Measurements from ENCODE around the gene PRDM16.

Gene PRDM16

GRCh38 chr1:3058263-3059030 is 10.6 kb upstream of the PRDM16 start:
- Histone ChIP-seq H3K4ac (ENCODE audit: low read depth in 1 of 2, low read length in 2 of 2) (no peak overlapping the region), H3K36me3 (ENCODE audit: control insufficient read depth in 1 of 2, insufficient read depth in 2 of 2, low read depth in 1 of 2, low read length in 2 of 2) (no peaks in the 10 kb centered on the region), H2BK12ac (ENCODE audit: low read length in 2 of 2) (no peak overlapping the region), H4K8ac (ENCODE audit: low read length) (no peak overlapping the region), H3K27me3 (ENCODE audit: control insufficient read depth in 1 of 2, insufficient read depth in 1 of 2, low read length in 2 of 2) (peaks cover 20 to 88% of the 10 kb centered on the region in 2 experiments), H3K9ac (ENCODE audit: low read length) (no peak overlapping the region), H2AFZ (ENCODE audit: low read depth, low read length) (no peak overlapping the region), H2AK5ac (ENCODE audit: low read length, severe bottlenecking) (no peak overlapping the region), H3K27ac (ENCODE audit: low read length, poor library complexity, severe bottlenecking) (no peak overlapping the region), H3K9me3 (ENCODE audit: control insufficient read depth, low read length) (no peaks in the 10 kb centered on the region), H3K79me1 (replicated peaks; ENCODE audit: low read length, poor library complexity, severe bottlenecking) (no peaks in the 10 kb centered on the region), H3K14ac (ENCODE audit: low read length in 2 of 2) (no peak overlapping the region), H4K91ac (ENCODE audit: low read length) (no peak overlapping the region), H3K4me1 (ENCODE audit: control insufficient read depth, insufficient read depth, low read depth, low read length) (no peaks in the 10 kb centered on the region), H3K4me2 (ENCODE audit: low read length, poor library complexity, severe bottlenecking) (no peak overlapping the region), H3K23ac (ENCODE audit: low read length in 2 of 2) (no peak overlapping the region), H2BK120ac (ENCODE audit: low read depth, low read length) (no peak overlapping the region), H2BK15ac (ENCODE audit: low read depth, poor library complexity, severe bottlenecking) (no peak overlapping the region), H2BK5ac (ENCODE audit: low read depth, low read length, poor library complexity, severe bottlenecking) (no peak overlapping the region), H3K18ac (ENCODE audit: low read depth in 1 of 2, low read length in 2 of 2) (no peak overlapping the region), H3K4me3 (ENCODE audit: insufficient read depth in 1 of 2, low read depth in 1 of 2, low read length in 2 of 2) (no peak overlapping the region)
- WGBS: 63% methylated on average over 10 of the region's 10 CpGs
- DNase-seq: no peak

- H3K27me3 ChIP-seq (ENCODE audit: control insufficient read depth in 1 of 2, insufficient read depth in 1 of 2, low read length in 2 of 2): peaks cover 37 to 91% of the 10 kb centered on the region in 2 experiments
- H3K18ac ChIP-seq (ENCODE audit: low read depth in 1 of 2, low read length in 2 of 2): no peak overlapping the region
- no peak overlapping the region for H2BK12ac ChIP-seq (ENCODE audit: low read length in 2 of 2)
- no peak overlapping the region for H4K8ac ChIP-seq (ENCODE audit: low read length)
- H3K9me3 ChIP-seq (ENCODE audit: control insufficient read depth, low read length): no peaks in the 10 kb centered on the region
- H3K23ac ChIP-seq (ENCODE audit: low read length in 2 of 2): no peak overlapping the region
- H4K91ac ChIP-seq (ENCODE audit: low read length): no peak overlapping the region
- H3K4me1 ChIP-seq (ENCODE audit: control insufficient read depth, insufficient read depth, low read depth, low read length): peaks cover 3% of the 10 kb centered on the region
- peaks cover 0 to 3% of the 10 kb centered on the region in 2 experiments for H3K36me3 ChIP-seq (ENCODE audit: control insufficient read depth in 1 of 2, insufficient read depth in 2 of 2, low read depth in 1 of 2, low read length in 2 of 2)
- DNase-seq: no peak
- H3K4me2 ChIP-seq (ENCODE audit: low read length, poor library complexity, severe bottlenecking): no peak overlapping the region
- no peak overlapping the region for H3K4me3 ChIP-seq (ENCODE audit: insufficient read depth in 1 of 2, low read depth in 1 of 2, low read length in 2 of 2)
- no peak overlapping the region for H3K14ac ChIP-seq (ENCODE audit: low read length in 2 of 2)
- H2BK120ac ChIP-seq (ENCODE audit: low read depth, low read length): no peak overlapping the region
- H3K4ac ChIP-seq (ENCODE audit: low read depth in 1 of 2, low read length in 2 of 2): no peak overlapping the region
- 61% methylated on average over 9 of the region's 9 CpGs for WGBS
- H2AK5ac ChIP-seq (ENCODE audit: low read length, severe bottlenecking): no peak overlapping the region
- H2BK5ac ChIP-seq (ENCODE audit: low read depth, low read length, poor library complexity, severe bottlenecking): no peak overlapping the region
- no peak overlapping the region for H3K27ac ChIP-seq (ENCODE audit: low read length, poor library complexity, severe bottlenecking)
- no peak overlapping the region for H2AFZ ChIP-seq (ENCODE audit: low read depth, low read length)
- no peaks in the 10 kb centered on the region for H3K79me1 ChIP-seq (replicated peaks; ENCODE audit: low read length, poor library complexity, severe bottlenecking)
- no peak overlapping the region for H3K9ac ChIP-seq (ENCODE audit: low read length)
- no peak overlapping the region for H2BK15ac ChIP-seq (ENCODE audit: low read depth, poor library complexity, severe bottlenecking)
These were observed 8.9 kb upstream of the PRDM16 start for GRCh38 chr1:3060127-3060526.

DNA sequence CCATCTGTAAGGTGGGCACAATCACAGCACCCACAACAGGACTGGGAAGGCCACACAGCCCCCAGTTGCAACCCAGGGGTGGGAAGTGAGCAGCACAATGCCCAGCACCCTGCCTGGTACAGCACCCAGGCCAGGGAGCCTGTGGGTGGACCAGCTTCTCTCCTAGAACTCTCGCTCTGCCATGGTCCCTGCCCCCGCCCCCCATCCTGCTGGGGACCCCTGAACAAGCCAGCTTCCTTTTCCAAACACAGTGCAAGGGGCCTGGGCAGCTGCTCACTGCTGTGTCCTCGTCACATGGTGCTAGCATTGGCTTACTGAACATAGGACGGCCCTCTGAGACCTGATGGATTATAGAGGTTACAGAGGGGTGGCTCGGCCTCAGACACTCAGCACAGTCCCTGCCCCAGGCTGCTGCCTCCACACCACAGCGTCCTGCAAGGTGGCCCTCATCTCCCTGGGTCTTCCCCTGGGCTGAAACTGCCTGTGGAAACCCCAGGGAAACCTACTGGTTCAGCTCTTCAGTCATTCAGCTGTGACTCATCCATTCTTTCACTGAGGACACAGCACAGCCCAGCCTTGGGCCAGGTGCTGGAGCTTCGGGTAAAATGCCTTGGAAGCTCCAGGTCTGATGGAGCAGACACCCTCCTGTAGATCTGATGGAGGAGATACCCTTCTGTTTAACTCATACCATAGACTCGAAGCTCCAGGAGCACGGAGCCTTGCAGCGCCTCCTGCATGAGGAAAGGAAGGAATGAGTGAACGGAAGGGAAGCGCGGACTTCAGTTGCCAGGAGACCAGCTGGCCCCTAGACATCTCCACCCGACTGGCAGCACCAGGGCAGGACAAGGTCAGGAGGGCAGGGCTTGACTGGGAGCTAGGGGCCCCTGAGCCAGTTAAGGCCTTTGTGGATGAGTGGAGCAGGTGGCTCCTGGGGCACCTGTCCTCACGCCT is 8.1 kb upstream of the PRDM16 start:
- no peak overlapping the region for H3K18ac ChIP-seq (ENCODE audit: low read depth in 1 of 2, low read length in 2 of 2)
- H4K8ac ChIP-seq (ENCODE audit: low read length): no peak overlapping the region
- H2BK15ac ChIP-seq (ENCODE audit: low read depth, poor library complexity, severe bottlenecking): no peak overlapping the region
- H2AK5ac ChIP-seq (ENCODE audit: low read length, severe bottlenecking): no peak overlapping the region
- no peak overlapping the region for H4K91ac ChIP-seq (ENCODE audit: low read length)
- H2BK120ac ChIP-seq (ENCODE audit: low read depth, low read length): no peak overlapping the region
- no peak overlapping the region for H3K9ac ChIP-seq (ENCODE audit: low read length)
- H3K27me3 ChIP-seq (ENCODE audit: control insufficient read depth in 1 of 2, insufficient read depth in 1 of 2, low read length in 2 of 2): peaks cover 44 to 96% of the 10 kb centered on the region in 2 experiments
- no peak overlapping the region for H3K23ac ChIP-seq (ENCODE audit: low read length in 2 of 2)
- peaks cover 3% of the 10 kb centered on the region for H3K4me1 ChIP-seq (ENCODE audit: control insufficient read depth, insufficient read depth, low read depth, low read length)
- H2AFZ ChIP-seq (ENCODE audit: low read depth, low read length): no peak overlapping the region
- no peak overlapping the region for H2BK5ac ChIP-seq (ENCODE audit: low read depth, low read length, poor library complexity, severe bottlenecking)
- no peak overlapping the region for H2BK12ac ChIP-seq (ENCODE audit: low read length in 2 of 2)
- H3K4me2 ChIP-seq (ENCODE audit: low read length, poor library complexity, severe bottlenecking): no peak overlapping the region
- no peak overlapping the region for H3K4ac ChIP-seq (ENCODE audit: low read depth in 1 of 2, low read length in 2 of 2)
- H3K36me3 ChIP-seq (ENCODE audit: control insufficient read depth in 1 of 2, insufficient read depth in 2 of 2, low read depth in 1 of 2, low read length in 2 of 2): peaks cover 0 to 3% of the 10 kb centered on the region in 2 experiments
- 73% methylated on average over 15 of the region's 15 CpGs for WGBS
- no peaks in the 10 kb centered on the region for H3K9me3 ChIP-seq (ENCODE audit: control insufficient read depth, low read length)
- DNase-seq: no peak
- H3K4me3 ChIP-seq (ENCODE audit: insufficient read depth in 1 of 2, low read depth in 1 of 2, low read length in 2 of 2): no peak overlapping the region
- H3K79me1 ChIP-seq (replicated peaks; ENCODE audit: low read length, poor library complexity, severe bottlenecking): no peaks in the 10 kb centered on the region
- H3K14ac ChIP-seq (ENCODE audit: low read length in 2 of 2): no peak overlapping the region
- H3K27ac ChIP-seq (ENCODE audit: low read length, poor library complexity, severe bottlenecking): no peak overlapping the region

DNA sequence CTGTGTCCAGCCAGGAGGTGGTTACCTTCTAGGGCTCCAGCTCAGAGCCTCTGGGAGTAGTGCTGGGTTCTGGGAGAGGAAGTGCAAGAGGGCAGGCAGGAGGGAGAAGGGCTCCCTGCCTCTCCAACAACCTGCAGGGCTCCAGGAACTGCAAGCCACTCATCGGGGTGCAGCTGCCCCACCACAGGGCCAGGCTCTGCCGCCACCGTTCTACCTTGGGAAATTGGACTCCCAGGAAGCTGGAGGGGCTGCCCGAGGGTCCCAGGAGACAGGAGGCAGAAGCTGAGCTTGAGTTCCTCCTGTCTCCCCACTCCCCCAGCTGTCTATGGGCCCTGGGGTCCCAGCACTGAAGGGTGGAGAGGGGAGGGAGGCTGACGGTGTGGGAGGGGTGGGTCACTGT is 7.4 kb upstream of the PRDM16 start:
- Histone ChIP-seq H2BK15ac (ENCODE audit: low read depth, poor library complexity, severe bottlenecking) (no peak overlapping the region), H2BK120ac (ENCODE audit: low read depth, low read length) (no peak overlapping the region), H3K27ac (ENCODE audit: low read length, poor library complexity, severe bottlenecking) (no peak overlapping the region), H3K4me3 (ENCODE audit: insufficient read depth in 1 of 2, low read depth in 1 of 2, low read length in 2 of 2) (no peak overlapping the region), H2AK5ac (ENCODE audit: low read length, severe bottlenecking) (no peak overlapping the region), H2BK5ac (ENCODE audit: low read depth, low read length, poor library complexity, severe bottlenecking) (no peak overlapping the region), H2AFZ (ENCODE audit: low read depth, low read length) (no peak overlapping the region), H3K79me1 (replicated peaks; ENCODE audit: low read length, poor library complexity, severe bottlenecking) (no peaks in the 10 kb centered on the region), H3K4ac (ENCODE audit: low read depth in 1 of 2, low read length in 2 of 2) (no peak overlapping the region), H3K9me3 (ENCODE audit: control insufficient read depth, low read length) (no peaks in the 10 kb centered on the region), H3K4me2 (ENCODE audit: low read length, poor library complexity, severe bottlenecking) (no peak overlapping the region), H3K18ac (ENCODE audit: low read depth in 1 of 2, low read length in 2 of 2) (no peak overlapping the region), H3K14ac (ENCODE audit: low read length in 2 of 2) (no peak overlapping the region), H4K91ac (ENCODE audit: low read length) (no peak overlapping the region), H2BK12ac (ENCODE audit: low read length in 2 of 2) (no peak overlapping the region), H3K9ac (ENCODE audit: low read length) (no peak overlapping the region), H3K23ac (ENCODE audit: low read length in 2 of 2) (no peak overlapping the region), H3K36me3 (ENCODE audit: control insufficient read depth in 1 of 2, insufficient read depth in 2 of 2, low read depth in 1 of 2, low read length in 2 of 2) (peaks cover 0 to 3% of the 10 kb centered on the region in 2 experiments), H3K4me1 (ENCODE audit: control insufficient read depth, insufficient read depth, low read depth, low read length) (peaks cover 3% of the 10 kb centered on the region), H3K27me3 (ENCODE audit: control insufficient read depth in 1 of 2, insufficient read depth in 1 of 2, low read length in 2 of 2) (peaks cover 51 to 99% of the 10 kb centered on the region in 2 experiments), H4K8ac (ENCODE audit: low read length) (no peak overlapping the region)
- DNase-seq: no peak
- 50% methylated on average over 3 of the region's 5 CpGs for WGBS
